ENCODE results near the gene GTF2A2.

The GTF2A2 gene

DNA sequence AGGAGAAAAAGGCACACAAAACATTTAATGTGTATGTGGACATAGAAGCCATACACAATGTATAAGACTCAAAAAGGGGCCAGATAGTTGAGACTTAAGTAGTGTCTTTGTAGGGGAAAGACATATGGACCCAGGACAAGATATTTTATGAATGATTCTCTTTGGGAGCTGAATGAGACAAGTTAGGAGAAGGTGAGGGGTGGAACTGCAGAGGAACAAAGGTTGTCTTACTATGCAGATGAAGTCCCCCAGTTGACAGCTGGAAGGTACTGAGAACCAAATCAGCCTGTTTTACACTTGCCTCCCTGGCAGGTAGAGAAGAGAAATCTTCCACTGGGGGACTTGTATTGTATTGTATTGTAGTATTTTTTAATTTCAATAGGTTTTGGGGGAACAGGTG is 60.7 kb downstream of the GTF2A2 start:
- DNase-seq, result no peak

DNA sequence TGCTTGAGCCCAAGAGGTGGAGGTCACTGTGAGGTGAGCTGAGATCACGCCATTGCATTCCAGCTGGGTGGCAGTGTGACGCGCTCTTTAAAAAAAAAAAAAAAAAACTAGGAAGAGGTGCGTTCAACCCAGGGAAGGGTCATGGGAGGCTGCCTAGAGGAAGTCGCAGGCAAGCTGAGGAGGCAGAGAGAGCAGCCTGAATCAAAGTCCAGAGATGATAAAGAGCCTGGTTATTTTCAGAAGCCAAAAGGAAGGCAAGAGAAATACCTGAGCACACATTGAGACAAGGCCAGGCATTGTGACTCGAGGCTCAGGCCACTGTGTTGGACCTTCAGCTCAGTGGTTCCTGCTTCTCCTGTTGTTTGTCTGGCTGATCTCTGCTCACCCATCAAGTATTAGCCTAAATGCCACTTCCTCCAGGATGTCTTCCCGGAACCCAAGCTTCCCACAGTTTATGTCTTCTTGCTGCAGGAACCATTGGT is 61.8 kb downstream of the GTF2A2 start:
- no peak for DNase-seq

DNA sequence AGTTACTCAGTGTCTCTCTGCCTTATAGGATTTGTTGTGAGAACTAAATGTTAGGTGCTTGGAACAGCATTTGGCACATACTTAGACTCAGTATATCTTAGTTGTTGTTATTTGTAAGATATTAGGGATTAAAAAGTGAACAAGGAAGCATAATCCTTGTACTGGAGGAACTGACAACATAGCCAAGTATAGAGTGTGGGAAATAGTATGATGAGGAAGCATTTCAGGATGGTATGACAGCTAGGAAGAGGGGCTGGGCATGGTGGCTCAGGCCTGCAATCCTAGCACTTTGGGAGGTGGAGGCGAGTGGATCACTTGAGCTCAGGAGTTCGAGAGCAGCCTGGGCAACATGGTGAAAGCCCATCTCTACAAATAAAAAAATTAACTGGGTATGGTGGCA is 62.3 kb downstream of the GTF2A2 start:
- DNase-seq, result no peak

DNA sequence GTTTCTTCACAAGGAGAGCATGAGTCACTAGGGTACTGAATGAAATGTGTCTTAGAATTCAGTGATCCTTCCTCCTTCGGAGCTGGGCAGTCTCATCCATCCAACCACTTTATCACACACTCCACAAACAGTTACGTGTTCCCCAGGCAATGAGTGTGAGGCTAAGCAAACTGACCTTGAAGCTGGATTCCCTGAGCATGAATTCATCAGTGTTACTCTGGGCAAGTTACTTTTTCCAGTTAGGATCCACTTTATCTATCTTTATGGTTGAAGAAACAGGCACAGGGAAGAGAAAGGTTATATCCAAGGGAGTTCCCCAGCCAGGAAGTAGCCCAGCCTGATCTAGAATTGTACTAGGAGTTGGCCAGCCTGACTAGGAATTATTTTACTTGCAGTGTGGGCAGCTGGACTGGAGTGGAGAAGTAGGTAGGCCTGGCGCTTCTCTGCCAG is 62.8 kb downstream of the GTF2A2 start:
- DNase-seq, result no peak

DNA sequence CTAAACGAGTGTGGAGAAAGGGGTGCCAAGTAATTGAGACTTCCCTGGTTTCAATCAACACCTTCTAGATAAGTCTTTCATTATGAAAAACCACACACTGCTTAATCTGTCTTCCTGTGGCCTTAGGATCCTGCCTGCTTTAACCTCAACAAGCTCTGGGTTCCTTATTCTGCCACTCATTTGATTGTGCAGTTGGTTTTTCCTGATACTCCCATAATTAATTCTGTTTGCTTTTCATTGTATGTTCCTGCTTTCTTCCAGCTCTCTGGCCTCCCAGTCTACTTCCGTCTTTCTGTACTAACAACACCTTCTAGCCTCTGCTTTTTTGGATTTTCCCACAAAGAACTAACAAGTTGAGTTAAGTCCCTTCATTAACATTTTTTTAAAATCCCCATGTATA is 66.0 kb downstream of the GTF2A2 start:
- DNase-seq, result no peak

DNA sequence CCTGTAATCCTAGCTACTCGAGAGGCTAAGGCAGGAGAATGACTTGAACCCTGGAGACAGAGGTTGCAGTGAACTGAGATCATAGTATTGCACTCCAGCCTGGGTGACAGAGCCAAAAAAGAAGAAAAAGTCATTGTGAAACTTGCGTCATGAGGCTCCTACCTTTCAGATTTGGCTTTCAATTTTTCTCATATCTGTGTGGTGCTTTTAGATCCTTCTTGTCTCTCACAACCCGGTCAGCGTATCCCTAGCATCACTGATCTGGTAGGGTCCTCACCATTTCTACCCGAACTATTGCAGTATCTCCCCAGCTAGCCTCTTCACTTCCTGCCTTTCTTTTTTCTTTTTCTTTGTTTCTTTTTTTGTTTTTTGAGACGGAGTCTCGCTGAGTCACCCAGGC is 67.3 kb downstream of the GTF2A2 start:
- DNase-seq, result no peak

All from GDM1 (cell line).